ENCODE results near the gene RFX2. TPM values are rescaled to one million over a fixed set of nuclear protein-coding genes. Genes with fewer than 3 reads are reported as not detected.
A peak's percentile ranks its signal among the peaks of the same experiment; 100 is the strongest.

The RFX2 gene
- total RNA-seq, 3 donors from 2014 or later, result 6.1 to 16.2 (median 9.2) TPM

DNA sequence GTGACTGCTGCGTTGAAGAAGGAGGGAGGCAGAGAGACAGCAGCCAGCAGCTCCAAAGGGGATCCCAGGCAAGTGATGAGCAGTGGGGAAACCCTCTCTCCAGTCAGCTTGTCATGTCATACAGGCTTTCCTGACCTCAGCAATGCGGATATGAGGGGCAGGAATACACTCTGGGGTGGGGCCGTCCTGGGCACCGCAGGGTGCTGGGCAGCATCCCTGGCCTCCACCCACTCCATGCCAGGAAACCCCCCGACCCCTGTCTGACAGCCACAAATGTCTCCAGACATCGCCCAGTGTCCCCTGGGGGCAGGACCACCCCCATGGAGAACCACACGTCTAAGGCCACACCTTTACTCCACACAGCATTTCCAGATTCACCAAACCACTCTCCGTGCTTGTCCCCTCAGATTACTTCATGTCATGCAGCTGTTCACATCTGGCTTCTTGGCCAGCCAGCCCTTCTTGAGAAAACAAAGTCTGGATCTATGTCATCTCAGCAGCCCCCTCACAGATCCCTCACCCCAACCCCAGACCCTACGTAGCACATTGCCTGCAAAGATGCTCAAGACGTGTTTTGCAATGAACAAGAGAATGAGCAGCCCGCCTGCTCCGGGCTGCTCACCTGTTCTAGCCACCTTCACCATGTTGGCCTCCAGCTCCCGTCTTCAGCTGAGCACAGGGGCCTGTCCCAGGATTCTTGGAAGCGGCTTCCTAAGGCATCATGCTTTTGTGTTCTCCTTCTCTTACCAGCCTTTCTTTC lies 46.5 kb downstream of the RFX2 start:
- Histone ChIP-seq H3K9me3 (no peaks in the 10 kb centered on the region), H3K4me3 (no peak overlapping the region), H3K27ac (no peak overlapping the region), H3K4me1 (peaks cover 3% of the 10 kb centered on the region in 2 donors), H3K27me3 (no peaks in the 10 kb centered on the region), H3K36me3 (no peaks in the 10 kb centered on the region)
- intact Hi-C loops (cut with DNase I; ENCODE audit: low total_unique reads), result loop anchor here (5.0 kb wide), 1 partner anchor 49 kb away; the partner anchor contains the start of gene RFX2
- peak in 1 of 2 donors; percentile 38 for DNase-seq (ENCODE audit: low spot score in 2 of 2)
- no peak for TF ChIP-seq POLR2A (IDR thresholded peaks at IDR 0.05)
- TF ChIP-seq POLR2AphosphoS5 (IDR thresholded peaks at IDR 0.05), result no peak
- TF ChIP-seq, protein P1, sequence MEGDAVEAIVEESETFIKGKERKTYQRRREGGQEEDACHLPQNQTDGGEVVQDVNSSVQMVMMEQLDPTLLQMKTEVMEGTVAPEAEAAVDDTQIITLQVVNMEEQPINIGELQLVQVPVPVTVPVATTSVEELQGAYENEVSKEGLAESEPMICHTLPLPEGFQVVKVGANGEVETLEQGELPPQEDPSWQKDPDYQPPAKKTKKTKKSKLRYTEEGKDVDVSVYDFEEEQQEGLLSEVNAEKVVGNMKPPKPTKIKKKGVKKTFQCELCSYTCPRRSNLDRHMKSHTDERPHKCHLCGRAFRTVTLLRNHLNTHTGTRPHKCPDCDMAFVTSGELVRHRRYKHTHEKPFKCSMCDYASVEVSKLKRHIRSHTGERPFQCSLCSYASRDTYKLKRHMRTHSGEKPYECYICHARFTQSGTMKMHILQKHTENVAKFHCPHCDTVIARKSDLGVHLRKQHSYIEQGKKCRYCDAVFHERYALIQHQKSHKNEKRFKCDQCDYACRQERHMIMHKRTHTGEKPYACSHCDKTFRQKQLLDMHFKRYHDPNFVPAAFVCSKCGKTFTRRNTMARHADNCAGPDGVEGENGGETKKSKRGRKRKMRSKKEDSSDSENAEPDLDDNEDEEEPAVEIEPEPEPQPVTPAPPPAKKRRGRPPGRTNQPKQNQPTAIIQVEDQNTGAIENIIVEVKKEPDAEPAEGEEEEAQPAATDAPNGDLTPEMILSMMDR (IDR thresholded peaks at IDR 0.05), result no peak

DNA sequence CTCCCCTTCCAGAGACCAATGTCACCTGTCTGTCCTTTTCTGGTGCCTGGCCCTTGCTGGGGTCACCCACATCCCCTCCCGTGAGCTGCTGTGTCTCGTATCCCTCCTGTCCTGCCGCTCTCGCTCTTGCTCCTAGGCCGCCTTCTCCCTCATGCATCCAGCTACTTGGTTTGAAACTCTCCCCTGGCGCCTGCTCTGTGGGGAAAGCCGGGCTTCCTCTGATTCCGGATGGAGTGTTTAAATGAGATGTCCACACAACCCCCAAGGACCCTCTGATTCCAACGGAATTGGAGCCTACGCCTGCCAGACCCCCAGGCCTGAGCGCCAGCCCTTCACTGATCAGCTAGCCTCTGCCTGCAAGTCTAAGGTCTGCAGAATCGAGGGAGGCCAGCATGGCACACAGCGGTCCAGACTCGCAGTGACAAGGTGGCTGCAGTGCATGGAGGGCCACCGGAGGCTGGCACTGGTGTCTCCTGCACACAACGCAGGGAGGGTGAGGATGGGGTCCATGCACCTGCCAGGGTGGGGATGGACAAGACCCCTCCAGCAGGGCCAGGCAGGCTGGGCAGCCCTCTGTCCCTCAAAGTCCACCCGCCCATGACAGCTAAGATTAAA lies 47.2 kb downstream of the RFX2 start:
- H3K9me3 ChIP-seq, result no peaks in the 10 kb centered on the region
- peak overlapping the region; percentile 48 to 95 for H3K27ac ChIP-seq
- H3K4me1 ChIP-seq, result peaks cover 4 to 8% of the 10 kb centered on the region in 2 donors
- peak in 1 of 2 donors; percentile 43 for DNase-seq (ENCODE audit: low spot score in 2 of 2)
- intact Hi-C loops (cut with DNase I; ENCODE audit: low total_unique reads), result loop anchor here (5.0 kb wide), 1 partner anchor 49 kb away; the partner anchor contains the start of gene RFX2
- TF ChIP-seq, protein P1 (IDR thresholded peaks at IDR 0.05), result no peak
- TF ChIP-seq POLR2AphosphoS5 (IDR thresholded peaks at IDR 0.05) (no peak), POLR2A (IDR thresholded peaks at IDR 0.05) (no peak)
- no peaks in the 10 kb centered on the region for H3K27me3 ChIP-seq
- H3K36me3 ChIP-seq, result no peaks in the 10 kb centered on the region
- H3K4me3 ChIP-seq, result no peak overlapping the region

DNA sequence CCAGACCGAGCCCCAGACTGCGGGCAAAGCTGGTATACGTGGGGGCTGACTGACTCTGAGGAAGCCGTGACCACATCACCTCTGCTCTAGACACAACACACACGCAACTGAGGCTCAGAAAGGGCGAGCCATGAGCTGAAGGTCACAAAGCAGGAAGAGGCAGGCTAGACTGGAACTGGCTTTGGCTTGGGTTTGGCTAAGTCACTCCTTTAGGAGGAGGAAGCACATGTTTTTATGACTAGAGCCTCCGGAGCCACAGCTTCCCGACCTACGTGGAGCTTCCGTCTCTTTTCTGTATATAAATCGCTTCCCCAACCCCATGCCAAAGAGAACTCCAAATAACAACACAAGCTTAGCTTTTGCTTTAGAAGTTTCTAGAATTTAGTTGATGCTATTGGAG lies 48.0 kb downstream of the RFX2 start:
- Histone ChIP-seq H3K27me3 (no peaks in the 10 kb centered on the region), H3K4me1 (peaks cover 8 to 9% of the 10 kb centered on the region in 2 donors), H3K9me3 (no peaks in the 10 kb centered on the region), H3K27ac (peak overlapping the region; percentile 81 to 95), H3K36me3 (no peaks in the 10 kb centered on the region), H3K4me3 (no peak overlapping the region)
- peak; percentile 33 to 49 for DNase-seq (ENCODE audit: low spot score in 2 of 2)
- TF ChIP-seq POLR2AphosphoS5 (IDR thresholded peaks at IDR 0.05) (peak in 2 of 3 donors; percentile 27 to 58), POLR2A (IDR thresholded peaks at IDR 0.05) (no peak)
- TF ChIP-seq, protein P1 (IDR thresholded peaks at IDR 0.05), result no peak
- intact Hi-C loops (cut with DNase I; ENCODE audit: low total_unique reads), result loop anchor here (5.0 kb wide), 1 partner anchor 50 kb away; the partner anchor contains the start of gene RFX2

DNA sequence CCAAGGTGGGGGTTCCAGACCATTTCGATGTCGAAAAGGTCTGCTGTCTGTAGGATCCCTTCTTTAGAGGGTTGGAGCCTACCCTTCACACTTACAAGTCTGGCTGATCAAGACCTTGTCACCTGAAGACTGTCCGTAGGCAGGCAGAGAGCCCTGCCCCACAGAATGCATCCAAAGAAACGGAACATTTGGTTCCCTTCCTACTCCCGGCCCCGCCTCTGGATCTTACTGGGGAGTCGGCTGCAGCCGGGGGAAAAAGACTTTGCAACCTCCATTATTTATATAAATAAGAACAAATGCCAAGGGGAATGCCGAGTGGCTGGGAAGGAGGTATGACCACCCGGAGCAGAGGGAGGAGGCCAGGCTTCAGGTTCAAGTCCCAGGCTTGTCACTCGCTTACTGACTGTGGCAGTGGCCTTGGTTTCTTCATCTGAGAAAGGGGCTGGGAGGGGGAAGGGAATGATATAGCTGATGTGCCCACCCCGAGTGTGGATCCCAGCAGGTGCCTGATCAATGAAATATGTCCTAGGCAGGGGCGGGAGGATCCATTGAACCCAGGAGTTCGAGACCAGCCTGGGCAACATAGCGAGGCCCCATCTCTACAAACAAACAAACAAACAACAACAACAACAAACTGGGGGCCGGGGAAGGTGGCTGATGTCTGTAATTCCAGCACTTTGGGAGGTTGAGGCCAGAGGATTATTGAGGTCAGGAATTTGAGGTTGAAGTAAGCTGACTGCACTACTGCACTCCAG lies 48.7 kb downstream of the RFX2 start:
- no peaks in the 10 kb centered on the region for H3K27me3 ChIP-seq
- H3K27ac ChIP-seq, result peak overlapping the region; percentile 81 to 95
- H3K4me1 ChIP-seq, result peaks cover 11 to 14% of the 10 kb centered on the region in 2 donors
- H3K9me3 ChIP-seq, result no peaks in the 10 kb centered on the region
- intact Hi-C loops (cut with DNase I; ENCODE audit: low total_unique reads), result loop anchor here (5.0 kb wide), 1 partner anchor 51 kb away; the partner anchor contains the start of gene RFX2
- no peaks in the 10 kb centered on the region for H3K36me3 ChIP-seq
- TF ChIP-seq POLR2AphosphoS5 (IDR thresholded peaks at IDR 0.05) (no peak), POLR2A (IDR thresholded peaks at IDR 0.05) (no peak)
- TF ChIP-seq, protein P1 (IDR thresholded peaks at IDR 0.05), result no peak
- DNase-seq (ENCODE audit: low spot score in 2 of 2), result peak; percentile 53 to 63
- peak overlapping the region in 1 of 3 donors; percentile 25 for H3K4me3 ChIP-seq

Data from breast epithelium (tissue), 4 donors.